ENCODE measurements around the gene WWOX. TPM values are rescaled to one million over a fixed set of nuclear protein-coding genes. Genes with fewer than 3 reads are reported as not detected.

Gene WWOX
- total RNA-seq, 1 donor from 2014 or later = 7.3 TPM

DNA sequence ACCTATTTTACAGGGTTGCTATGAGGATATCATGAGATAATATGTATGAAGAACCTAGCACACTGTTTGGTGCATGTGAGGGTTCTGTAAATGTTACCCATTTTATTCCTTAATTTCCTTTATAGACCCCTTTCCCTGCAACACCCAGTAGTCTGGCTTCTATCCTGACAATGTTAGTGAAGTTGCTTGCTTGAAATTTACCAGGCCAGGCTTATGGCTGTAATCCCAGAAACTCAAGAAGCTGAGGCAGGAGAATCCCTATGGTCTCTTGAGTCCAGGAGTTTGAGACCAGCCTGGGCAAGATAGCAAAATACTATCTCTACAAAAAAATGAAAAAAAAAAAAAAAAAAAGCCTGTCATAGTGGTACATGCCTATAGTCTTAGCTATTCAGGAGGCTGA lies 779.1 kb downstream of the WWOX start:
- H3K9me3 Mint-ChIP-seq (ENCODE audit: unreplicated experiment) = no peaks in the 10 kb centered on the region
- DNase-seq (ENCODE audit: low read depth) = no peak

DNA sequence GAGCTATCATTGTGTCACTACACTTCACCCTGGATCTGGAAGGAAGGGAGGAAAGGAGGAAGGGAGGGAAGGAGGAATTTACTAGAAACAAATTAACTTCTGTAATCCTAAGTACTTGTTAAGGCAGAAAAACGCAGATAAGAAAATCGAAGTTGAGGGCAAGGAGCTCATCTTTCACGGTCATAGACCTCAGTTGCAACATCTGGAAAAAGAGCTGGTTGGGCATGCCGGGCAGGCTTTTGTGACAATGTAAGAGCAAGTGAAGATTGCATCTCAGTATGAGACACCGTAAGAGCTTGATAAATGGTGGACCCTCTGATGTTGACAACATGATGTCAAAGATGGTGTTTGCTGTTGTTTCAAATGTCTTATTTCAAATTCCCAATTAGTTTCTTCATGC lies 779.6 kb downstream of the WWOX start:
- Histone ChIP-seq H3K27ac (ENCODE audit: low read depth, low read length) (no peak overlapping the region), H3K79me2 (ENCODE audit: insufficient read depth, low read length) (no peaks in the 10 kb centered on the region), H2AFZ (ENCODE audit: low read depth, low read length) (no peak overlapping the region), H3K9me3 (ENCODE audit: insufficient read depth, low read depth, low read length) (no peaks in the 10 kb centered on the region), H3K4me1 (ENCODE audit: insufficient read depth, low read length) (no peaks in the 10 kb centered on the region), H3K36me3 (ENCODE audit: insufficient read depth, low read length) (no peaks in the 10 kb centered on the region), H4K20me1 (ENCODE audit: insufficient read depth, low read length) (no peaks in the 10 kb centered on the region), H3K9ac (ENCODE audit: low read length) (no peak overlapping the region), H3K4me2 (ENCODE audit: low read length) (no peak overlapping the region), H3K27me3 (ENCODE audit: insufficient read depth, low read length) (no peaks in the 10 kb centered on the region), H3K4me3 (ENCODE audit: insufficient read depth, low read depth, low read length) (no peak overlapping the region)
- Mint-ChIP-seq H3K36me3 (ENCODE audit: low read depth, unreplicated experiment) (no peaks in the 10 kb centered on the region), H3K27me3 (ENCODE audit: low read depth, unreplicated experiment) (no peaks in the 10 kb centered on the region), H3K4me3 (ENCODE audit: unreplicated experiment) (no peak overlapping the region), H3K4me1 (ENCODE audit: low read depth, unreplicated experiment) (no peaks in the 10 kb centered on the region), H3K27ac (ENCODE audit: unreplicated experiment) (no peak overlapping the region), H3K9me3 (ENCODE audit: unreplicated experiment) (no peaks in the 10 kb centered on the region)
- no peak for TF ChIP-seq EZH2 (IDR thresholded peaks at IDR 0.05; ENCODE audit: insufficient read depth, low read length)
- TF ChIP-seq, protein P1, sequence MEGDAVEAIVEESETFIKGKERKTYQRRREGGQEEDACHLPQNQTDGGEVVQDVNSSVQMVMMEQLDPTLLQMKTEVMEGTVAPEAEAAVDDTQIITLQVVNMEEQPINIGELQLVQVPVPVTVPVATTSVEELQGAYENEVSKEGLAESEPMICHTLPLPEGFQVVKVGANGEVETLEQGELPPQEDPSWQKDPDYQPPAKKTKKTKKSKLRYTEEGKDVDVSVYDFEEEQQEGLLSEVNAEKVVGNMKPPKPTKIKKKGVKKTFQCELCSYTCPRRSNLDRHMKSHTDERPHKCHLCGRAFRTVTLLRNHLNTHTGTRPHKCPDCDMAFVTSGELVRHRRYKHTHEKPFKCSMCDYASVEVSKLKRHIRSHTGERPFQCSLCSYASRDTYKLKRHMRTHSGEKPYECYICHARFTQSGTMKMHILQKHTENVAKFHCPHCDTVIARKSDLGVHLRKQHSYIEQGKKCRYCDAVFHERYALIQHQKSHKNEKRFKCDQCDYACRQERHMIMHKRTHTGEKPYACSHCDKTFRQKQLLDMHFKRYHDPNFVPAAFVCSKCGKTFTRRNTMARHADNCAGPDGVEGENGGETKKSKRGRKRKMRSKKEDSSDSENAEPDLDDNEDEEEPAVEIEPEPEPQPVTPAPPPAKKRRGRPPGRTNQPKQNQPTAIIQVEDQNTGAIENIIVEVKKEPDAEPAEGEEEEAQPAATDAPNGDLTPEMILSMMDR (IDR thresholded peaks at IDR 0.05; ENCODE audit: insufficient read depth, low read depth, low read length) = no peak
- DNase-seq (ENCODE audit: low read depth) = no peak
- FAIRE-seq = no peak

More for the DNA sequence above, 779.1 kb downstream of the WWOX start:
- Histone ChIP-seq H3K9me3 (ENCODE audit: insufficient read depth, low read depth, low read length) (no peaks in the 10 kb centered on the region), H3K79me2 (ENCODE audit: insufficient read depth, low read length) (no peaks in the 10 kb centered on the region), H3K4me1 (ENCODE audit: insufficient read depth, low read length) (no peaks in the 10 kb centered on the region), H3K9ac (ENCODE audit: low read length) (no peak overlapping the region), H4K20me1 (ENCODE audit: insufficient read depth, low read length) (no peaks in the 10 kb centered on the region), H3K4me3 (ENCODE audit: insufficient read depth, low read depth, low read length) (no peak overlapping the region), H2AFZ (ENCODE audit: low read depth, low read length) (no peak overlapping the region), H3K4me2 (ENCODE audit: low read length) (no peak overlapping the region), H3K27ac (ENCODE audit: low read depth, low read length) (no peak overlapping the region), H3K27me3 (ENCODE audit: insufficient read depth, low read length) (no peaks in the 10 kb centered on the region), H3K36me3 (ENCODE audit: insufficient read depth, low read length) (no peaks in the 10 kb centered on the region)
- Mint-ChIP-seq H3K27me3 (ENCODE audit: low read depth, unreplicated experiment) (no peaks in the 10 kb centered on the region), H3K4me1 (ENCODE audit: low read depth, unreplicated experiment) (no peaks in the 10 kb centered on the region), H3K36me3 (ENCODE audit: low read depth, unreplicated experiment) (no peaks in the 10 kb centered on the region), H3K27ac (ENCODE audit: unreplicated experiment) (no peak overlapping the region), H3K4me3 (ENCODE audit: unreplicated experiment) (no peak overlapping the region)
- no peak for TF ChIP-seq EZH2 (IDR thresholded peaks at IDR 0.05; ENCODE audit: insufficient read depth, low read length)
- TF ChIP-seq, protein P1 (IDR thresholded peaks at IDR 0.05; ENCODE audit: insufficient read depth, low read depth, low read length) = no peak
- no peak for FAIRE-seq

DNA sequence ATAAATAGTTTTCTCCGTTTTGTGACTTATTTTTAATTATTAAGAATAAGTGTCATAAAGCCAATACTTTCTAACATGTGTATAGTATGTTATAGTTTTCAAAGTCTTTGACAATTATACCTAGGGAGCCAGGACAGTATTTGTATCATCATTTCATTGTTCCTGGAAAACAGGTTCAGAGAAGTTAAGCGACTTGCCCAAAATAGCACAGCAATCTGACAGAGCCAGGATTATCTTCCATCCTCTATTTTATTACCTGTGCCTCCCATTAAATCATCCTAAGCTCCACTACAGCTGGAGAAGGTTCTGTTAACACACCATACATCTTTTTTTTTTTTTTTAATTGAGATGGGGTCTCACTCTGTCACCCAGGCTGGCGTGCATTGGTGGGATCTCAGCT lies 782.7 kb downstream of the WWOX start:
- Mint-ChIP-seq H3K27me3 (ENCODE audit: low read depth, unreplicated experiment) (no peaks in the 10 kb centered on the region), H3K27ac (ENCODE audit: unreplicated experiment) (no peak overlapping the region), H3K36me3 (ENCODE audit: low read depth, unreplicated experiment) (no peaks in the 10 kb centered on the region), H3K4me1 (ENCODE audit: low read depth, unreplicated experiment) (no peaks in the 10 kb centered on the region), H3K9me3 (ENCODE audit: unreplicated experiment) (no peaks in the 10 kb centered on the region), H3K4me3 (ENCODE audit: unreplicated experiment) (no peak overlapping the region)
- Histone ChIP-seq H2AFZ (ENCODE audit: low read depth, low read length) (no peak overlapping the region), H3K79me2 (ENCODE audit: insufficient read depth, low read length) (no peaks in the 10 kb centered on the region), H3K4me2 (ENCODE audit: low read length) (no peak overlapping the region), H4K20me1 (ENCODE audit: insufficient read depth, low read length) (no peaks in the 10 kb centered on the region), H3K9me3 (ENCODE audit: insufficient read depth, low read depth, low read length) (no peaks in the 10 kb centered on the region), H3K36me3 (ENCODE audit: insufficient read depth, low read length) (no peaks in the 10 kb centered on the region), H3K4me3 (ENCODE audit: insufficient read depth, low read depth, low read length) (no peak overlapping the region), H3K27me3 (ENCODE audit: insufficient read depth, low read length) (no peaks in the 10 kb centered on the region), H3K27ac (ENCODE audit: low read depth, low read length) (no peak overlapping the region), H3K4me1 (ENCODE audit: insufficient read depth, low read length) (no peaks in the 10 kb centered on the region), H3K9ac (ENCODE audit: low read length) (no peak overlapping the region)
- DNase-seq (ENCODE audit: low read depth) (no peak), FAIRE-seq (no peak)
- no peak for TF ChIP-seq EZH2 (IDR thresholded peaks at IDR 0.05; ENCODE audit: insufficient read depth, low read length)
- TF ChIP-seq, protein P1 (IDR thresholded peaks at IDR 0.05; ENCODE audit: insufficient read depth, low read depth, low read length) = no peak
